ENCODE measurements around the gene ANKDD1A. TPM values are rescaled to one million over a fixed set of nuclear protein-coding genes. Genes with fewer than 3 reads are reported as not detected.

ANKDD1A gene
- polyA plus RNA-seq, 1 experiment = 4.9 TPM

GRCh38 chr15:64997745-64998375 lies 86.2 kb downstream of the ANKDD1A start:
- DNase-seq (ENCODE audit: low read depth) = no peak
- CTCF ChIA-PET = interaction anchor here (0.7 to 1.7 kb wide), 3 partner anchors 11 to 14 kb away, joined by 4 to 6 read pairs (median 4); no protein-coding TSS in a partner anchor
- no peaks in the 10 kb centered on the region for H3K27me3 ChIP-seq (ENCODE audit: control insufficient read depth, insufficient read depth, low read length)
- no peak overlapping the region for H3K4me3 ChIP-seq (ENCODE audit: low read depth, low read length)
- POLR2A ChIA-PET = no interaction called here
- H3K36me3 ChIP-seq (ENCODE audit: control insufficient read depth, insufficient read depth, low read length) = no peaks in the 10 kb centered on the region
- TF ChIP-seq CTCF (IDR thresholded peaks at IDR 0.05; ENCODE audit: insufficient read depth, low read depth, low read length) = no peak

- no peak for TF ChIP-seq CTCF (IDR thresholded peaks at IDR 0.05; ENCODE audit: insufficient read depth, low read depth, low read length)
- DNase-seq (ENCODE audit: low read depth) = no peak
- POLR2A ChIA-PET = no interaction called here
These were observed 93.3 kb downstream of the ANKDD1A start for GRCh38 chr15:65004993-65005392.

GRCh38 chr15:65006876-65007275 lies 95.2 kb downstream of the ANKDD1A start:
- no peaks in the 10 kb centered on the region for H3K36me3 ChIP-seq (ENCODE audit: control insufficient read depth, insufficient read depth, low read length)
- H3K27me3 ChIP-seq (ENCODE audit: control insufficient read depth, insufficient read depth, low read length) = no peaks in the 10 kb centered on the region
- no peak overlapping the region for H3K4me3 ChIP-seq (ENCODE audit: low read depth, low read length)
- no peak for TF ChIP-seq CTCF (IDR thresholded peaks at IDR 0.05; ENCODE audit: insufficient read depth, low read depth, low read length)
- POLR2A ChIA-PET = no interaction called here
- CTCF ChIA-PET = no interaction called here
- no peak for DNase-seq (ENCODE audit: low read depth)

More at GRCh38 chr15:65004993-65005392, 93.3 kb downstream of the ANKDD1A start:
- CTCF ChIA-PET = interaction anchor here (1.2 kb wide), 1 partner anchor 21 kb away, joined by 3 read pairs; no protein-coding TSS in a partner anchor
- Histone ChIP-seq H3K4me3 (ENCODE audit: low read depth, low read length) (no peak overlapping the region), H3K27me3 (ENCODE audit: control insufficient read depth, insufficient read depth, low read length) (no peaks in the 10 kb centered on the region), H3K36me3 (ENCODE audit: control insufficient read depth, insufficient read depth, low read length) (no peaks in the 10 kb centered on the region)

Other genes starting within 250 kb of the ANKDD1A start
- 0.45 and 0.67 TPM in 2 replicates for gene RBPMS2, start 136.3 kb upstream of the ANKDD1A start, polyA plus RNA-seq (2011; rRNA removed)
- 7.5 and 10.8 TPM in 2 replicates for gene PIF1, start 86.3 kb upstream of the ANKDD1A start, polyA plus RNA-seq (2011; rRNA removed)
- 24.7 and 33.6 TPM in 2 replicates for gene PLEKHO2, start 70.0 kb upstream of the ANKDD1A start, polyA plus RNA-seq (2011; rRNA removed)
- 54.7 and 59.9 TPM in 2 replicates for gene SPG21, start 78.0 kb downstream of the ANKDD1A start, polyA plus RNA-seq (2011; rRNA removed)
- gene MTFMT, start 117.7 kb downstream of the ANKDD1A start, polyA plus RNA-seq (2011; rRNA removed) = 6.4 and 9.6 TPM in 2 replicates
- not detected in 2 replicates for gene SLC51B, start 133.5 kb downstream of the ANKDD1A start, polyA plus RNA-seq (2011; rRNA removed)
- 0.12 and 0.16 TPM in 2 replicates for gene RASL12, start 156.1 kb downstream of the ANKDD1A start, polyA plus RNA-seq (2011; rRNA removed)
- not detected in 2 replicates for gene KBTBD13, start 164.8 kb downstream of the ANKDD1A start, polyA plus RNA-seq (2011; rRNA removed)
- gene UBAP1L, start 203.3 kb downstream of the ANKDD1A start, polyA plus RNA-seq (2011; rRNA removed) = 0.72 and 1.0 TPM in 2 replicates
- 11.8 and 12.0 TPM in 2 replicates for gene PDCD7, start 221.9 kb downstream of the ANKDD1A start, polyA plus RNA-seq (2011; rRNA removed)

Measured in BJ (cell line).